ENCODE results near the gene TTYH3.

The TTYH3 gene

DNA sequence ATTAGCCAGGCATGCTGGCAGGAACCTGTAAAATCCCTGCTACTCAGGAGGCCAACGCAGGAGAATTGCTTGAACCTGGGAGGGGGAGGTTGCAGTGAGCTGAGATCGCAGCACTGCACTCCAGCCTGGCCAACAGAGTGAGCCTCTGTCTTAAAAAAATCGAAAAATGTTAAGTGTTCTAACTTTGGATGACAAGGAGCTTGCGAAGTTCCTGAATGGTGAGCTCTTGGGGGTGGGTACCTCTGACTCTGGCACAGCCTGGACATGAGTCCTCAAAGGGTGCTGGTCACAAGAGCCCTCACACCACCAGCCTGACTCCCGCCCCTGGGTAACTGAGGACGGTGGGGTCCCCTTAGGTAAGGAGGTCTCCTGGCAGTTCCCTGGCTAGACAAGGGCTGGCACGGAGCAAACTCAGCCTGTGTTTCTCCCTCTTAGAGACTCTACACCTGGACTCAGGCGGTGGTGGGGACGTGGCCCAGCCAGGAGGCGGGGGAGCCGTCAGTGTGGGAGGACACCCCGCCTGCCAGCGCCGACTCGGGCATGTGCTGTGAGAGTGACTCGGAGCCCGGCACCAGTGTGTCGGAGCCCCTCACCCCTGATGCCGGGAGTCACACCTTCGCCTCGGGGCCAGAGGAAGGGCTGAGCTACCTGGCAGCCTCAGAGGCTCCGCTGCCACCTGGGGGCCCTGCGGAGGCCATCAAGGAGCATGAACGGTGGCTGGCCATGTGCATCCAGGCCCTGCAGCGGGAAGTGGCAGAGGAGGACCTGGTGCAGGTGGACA, 80.3 kb downstream of the TTYH3 start:
- DNase-seq = no peak

DNA sequence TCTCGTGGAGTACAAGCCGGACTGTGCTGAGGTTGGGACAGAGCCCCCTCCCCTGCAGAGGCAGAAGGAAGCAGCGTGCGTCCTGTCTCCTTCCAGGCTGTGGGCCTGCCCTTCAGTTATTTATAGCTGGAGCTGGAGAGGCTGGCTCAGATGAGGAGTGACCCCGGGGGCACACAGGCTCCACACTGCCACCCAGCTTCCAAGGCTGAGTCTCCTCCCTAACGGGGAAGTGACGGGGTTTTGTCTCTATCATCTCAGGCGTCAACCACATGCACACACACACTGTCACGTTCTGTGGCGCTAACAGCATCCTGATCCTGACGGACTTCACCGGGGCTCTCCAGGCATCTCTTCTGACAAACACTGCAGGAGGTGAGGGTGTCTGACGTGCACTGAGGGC, 81.6 kb downstream of the TTYH3 start:
- no peak for DNase-seq

DNA sequence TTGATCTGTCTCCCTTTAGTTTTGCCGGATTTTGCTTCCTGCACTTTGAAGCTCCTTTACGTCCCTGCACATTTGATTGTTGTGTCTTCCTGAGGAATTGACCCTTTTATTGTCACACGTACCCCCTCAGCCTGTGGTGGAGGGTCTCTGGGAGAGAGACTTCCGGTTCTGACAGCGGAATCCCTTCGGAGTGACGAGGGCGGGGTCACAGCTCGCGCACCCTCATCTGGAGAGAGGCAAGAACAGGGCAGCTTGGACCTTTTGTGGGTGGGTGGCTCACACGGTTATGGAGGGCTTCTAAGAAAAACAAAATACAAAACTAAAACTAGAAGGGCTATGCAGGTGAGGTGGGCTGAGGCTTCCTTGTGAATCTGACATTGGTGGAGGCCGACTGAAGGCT, 82.2 kb downstream of the TTYH3 start:
- DNase-seq = no peak
